Measurements from ENCODE around the gene RAB3D.
"Not testable (repeated sequence)": the region's sequence is repeated elsewhere in the genome, so short reads cannot be mapped to it uniquely, and the experiment has no call there.

The RAB3D gene

DNA sequence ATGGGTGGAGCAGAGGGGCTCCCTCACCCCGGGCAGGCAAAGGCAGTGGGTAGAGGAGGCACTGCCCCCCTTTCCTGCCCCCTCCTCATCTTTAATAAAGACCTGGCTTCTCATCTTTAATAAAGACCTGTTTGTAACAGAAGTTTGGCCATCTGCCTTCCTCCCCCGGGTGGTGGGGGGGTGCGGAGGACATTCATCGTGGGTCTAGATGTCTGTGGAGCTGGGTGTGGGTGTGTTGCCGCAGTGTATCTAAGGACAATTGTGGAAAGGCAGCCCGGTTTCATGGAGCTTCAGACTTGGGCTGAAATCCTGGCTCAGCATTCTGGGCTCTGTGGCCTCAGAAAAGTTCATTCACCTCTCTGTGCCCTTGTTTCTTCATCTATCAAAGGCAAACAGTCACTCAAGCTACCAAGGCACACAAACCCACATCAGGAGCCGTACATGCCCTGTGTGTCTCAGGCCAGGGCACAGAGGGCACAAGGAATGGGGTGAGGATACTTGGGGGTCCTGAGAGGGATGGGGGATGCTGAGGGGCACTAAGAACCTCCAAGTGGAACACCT is 26.2 kb upstream of the RAB3D start:
- FAIRE-seq: no peak

DNA sequence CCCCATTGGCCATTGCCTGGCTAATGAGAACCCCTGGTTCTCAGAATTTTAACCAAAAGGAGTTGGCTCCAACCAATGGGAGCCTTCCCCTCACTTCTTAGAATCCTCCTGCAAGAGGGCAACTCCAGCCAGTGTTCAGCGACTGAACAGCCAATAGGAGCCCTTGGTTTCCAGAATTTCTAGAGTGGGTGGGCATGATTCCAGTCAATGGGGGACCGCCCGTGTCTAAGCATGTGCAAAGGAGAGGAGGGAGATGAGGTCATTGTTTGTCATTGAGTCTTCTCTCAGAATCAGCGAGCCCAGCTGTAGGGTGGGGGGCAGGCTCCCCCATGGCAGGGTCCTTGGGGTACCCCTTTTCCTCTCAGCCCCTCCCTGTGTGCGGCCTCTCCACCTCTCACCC is 25.5 kb upstream of the RAB3D start:
- FAIRE-seq: no peak

DNA sequence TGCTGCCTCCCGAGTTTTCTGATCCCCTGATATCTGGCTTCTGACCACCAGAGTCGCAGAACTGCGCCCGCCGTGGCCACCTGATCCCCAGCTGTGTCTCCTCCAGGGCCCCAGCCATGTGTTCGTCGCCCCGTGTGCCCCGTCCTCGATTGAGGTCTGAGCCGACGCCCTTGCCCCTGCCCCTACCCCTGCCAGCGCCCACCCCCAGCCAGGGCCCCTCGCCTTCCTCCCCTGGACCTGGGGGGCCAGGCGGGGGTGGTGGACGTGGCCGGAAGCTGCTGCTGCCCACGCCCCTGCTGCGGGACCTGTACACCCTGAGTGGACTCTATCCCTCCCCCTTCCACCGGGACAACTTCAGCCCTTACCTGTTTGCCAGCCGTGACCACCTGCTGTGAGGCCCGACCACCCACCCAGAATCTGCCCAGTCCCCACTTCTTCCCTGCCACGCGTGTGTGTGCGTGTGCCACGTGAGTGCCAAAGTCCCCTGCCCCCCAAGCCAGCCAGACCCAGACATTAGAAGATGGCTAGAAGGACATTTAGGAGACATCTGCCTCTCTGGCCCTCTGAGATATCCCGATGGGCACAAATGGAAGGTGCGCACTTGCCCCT is 24.9 kb upstream of the RAB3D start:
- FAIRE-seq: no peak

DNA sequence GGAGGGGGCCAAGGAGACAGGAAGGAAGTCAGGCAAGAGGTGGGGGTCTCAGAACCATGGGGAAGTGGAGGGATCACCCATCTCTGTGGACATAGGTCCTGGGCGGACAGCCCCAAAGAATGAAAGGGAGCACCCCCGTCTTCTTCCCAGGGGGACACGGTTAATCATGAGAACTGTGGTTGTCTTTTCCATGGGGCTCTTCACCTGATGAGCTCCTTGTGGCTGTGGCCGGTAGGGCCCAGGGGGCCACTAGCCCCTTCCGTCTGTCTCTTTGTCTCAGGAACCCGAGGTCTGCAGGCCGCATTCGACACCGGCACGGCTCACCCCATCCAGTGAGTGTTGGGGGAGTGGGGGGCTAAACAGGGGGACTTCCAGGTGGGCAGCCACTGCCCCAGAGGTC is 24.4 kb upstream of the RAB3D start:
- no peak for FAIRE-seq

DNA sequence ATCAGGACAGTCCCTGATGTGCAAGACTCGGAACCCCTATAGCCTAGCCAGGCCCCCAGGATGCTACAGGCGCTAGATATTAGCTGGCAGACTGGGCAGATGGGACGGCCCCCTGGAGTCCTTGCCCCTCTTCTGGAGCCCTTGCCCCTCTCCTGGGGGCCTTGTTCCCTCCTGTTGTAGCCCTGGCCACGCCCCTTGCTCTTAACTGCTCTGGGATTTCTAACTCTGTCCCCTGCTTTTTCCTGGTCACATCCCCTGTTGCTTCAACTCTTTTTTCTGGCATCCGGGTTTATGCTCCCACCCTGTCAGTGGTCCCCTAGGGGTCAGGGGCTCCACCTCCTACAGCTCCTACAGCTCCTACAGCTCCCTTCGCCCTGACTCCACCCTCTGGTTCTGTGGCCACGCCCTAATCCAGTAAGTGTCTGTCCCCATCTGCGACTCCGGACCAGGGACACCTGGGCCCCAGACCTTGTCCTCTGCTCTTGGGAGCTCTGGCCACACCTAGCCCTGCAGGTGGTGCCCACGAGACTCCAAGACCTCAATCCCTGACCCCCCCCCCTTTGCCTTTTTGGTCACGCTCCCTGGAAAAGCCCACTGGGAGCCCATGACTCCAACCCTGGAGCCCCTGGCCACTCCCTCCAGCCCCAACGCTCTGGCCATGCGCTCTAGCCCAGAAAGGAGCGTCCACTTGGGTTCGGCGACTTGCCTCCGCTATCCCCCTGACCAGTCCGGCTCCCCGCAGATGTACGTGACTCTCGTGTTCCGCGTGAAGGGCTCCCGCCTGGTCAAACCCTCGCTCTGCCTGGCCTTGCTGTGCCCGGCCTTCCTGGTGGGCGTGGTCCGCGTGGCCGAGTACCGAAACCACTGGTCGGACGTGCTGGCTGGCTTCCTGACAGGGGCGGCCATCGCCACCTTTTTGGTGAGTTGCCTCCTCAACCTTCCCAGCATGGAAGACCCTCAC is 22.6 kb upstream of the RAB3D start:
- FAIRE-seq: no peak

DNA sequence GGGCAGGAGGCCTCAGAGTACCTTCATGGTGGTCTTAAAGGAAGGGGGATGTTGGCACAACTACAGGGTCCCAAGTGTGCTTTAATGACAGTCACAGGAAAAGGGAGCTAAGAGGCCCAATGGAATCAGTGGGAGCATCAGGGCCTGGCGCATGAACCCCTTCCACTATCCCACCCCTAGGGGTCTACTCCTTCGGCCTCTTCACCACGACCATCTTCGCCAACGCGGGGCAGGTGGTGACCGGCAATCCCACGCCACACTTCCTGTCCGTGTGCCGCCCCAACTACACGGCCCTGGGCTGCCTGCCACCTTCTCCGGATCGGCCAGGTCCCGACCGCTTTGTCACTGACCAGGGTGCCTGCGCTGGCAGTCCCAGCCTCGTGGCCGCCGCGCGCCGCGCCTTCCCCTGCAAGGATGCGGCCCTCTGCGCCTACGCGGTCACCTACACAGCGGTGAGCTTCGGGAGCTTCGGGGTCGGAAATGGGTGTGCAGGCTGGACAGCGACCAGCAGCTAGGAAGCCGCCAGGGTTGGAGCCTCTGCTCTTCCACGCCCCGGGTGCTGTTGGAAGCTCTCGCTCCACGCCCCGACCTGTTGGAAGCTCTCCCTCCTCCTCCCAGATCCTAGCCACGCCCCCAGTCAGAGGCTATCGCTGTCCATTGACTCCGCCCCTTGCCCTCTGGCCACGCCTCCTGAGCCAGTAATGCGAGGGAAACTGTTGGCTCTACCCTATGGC is 21.7 kb upstream of the RAB3D start:
- FAIRE-seq: no peak

DNA sequence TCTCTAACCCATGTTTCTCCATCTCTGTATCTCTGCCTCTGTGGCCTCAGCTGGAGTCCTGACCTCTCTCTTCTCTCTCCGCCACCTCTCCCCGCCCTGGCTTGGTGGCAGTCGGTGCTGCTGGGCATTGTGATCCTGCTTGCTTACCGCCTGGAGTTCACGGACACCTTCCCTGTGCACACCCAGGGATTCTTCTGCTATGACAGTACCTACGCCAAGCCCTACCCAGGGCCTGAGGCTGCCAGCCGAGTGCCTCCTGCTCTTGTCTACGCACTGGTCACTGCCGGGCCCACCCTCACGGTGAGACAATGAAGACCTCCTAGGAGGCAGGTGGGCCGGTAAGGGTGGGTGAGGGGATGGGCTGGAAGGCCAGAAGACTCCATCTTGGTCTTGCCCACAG is 20.0 kb upstream of the RAB3D start:
- FAIRE-seq: no peak

DNA sequence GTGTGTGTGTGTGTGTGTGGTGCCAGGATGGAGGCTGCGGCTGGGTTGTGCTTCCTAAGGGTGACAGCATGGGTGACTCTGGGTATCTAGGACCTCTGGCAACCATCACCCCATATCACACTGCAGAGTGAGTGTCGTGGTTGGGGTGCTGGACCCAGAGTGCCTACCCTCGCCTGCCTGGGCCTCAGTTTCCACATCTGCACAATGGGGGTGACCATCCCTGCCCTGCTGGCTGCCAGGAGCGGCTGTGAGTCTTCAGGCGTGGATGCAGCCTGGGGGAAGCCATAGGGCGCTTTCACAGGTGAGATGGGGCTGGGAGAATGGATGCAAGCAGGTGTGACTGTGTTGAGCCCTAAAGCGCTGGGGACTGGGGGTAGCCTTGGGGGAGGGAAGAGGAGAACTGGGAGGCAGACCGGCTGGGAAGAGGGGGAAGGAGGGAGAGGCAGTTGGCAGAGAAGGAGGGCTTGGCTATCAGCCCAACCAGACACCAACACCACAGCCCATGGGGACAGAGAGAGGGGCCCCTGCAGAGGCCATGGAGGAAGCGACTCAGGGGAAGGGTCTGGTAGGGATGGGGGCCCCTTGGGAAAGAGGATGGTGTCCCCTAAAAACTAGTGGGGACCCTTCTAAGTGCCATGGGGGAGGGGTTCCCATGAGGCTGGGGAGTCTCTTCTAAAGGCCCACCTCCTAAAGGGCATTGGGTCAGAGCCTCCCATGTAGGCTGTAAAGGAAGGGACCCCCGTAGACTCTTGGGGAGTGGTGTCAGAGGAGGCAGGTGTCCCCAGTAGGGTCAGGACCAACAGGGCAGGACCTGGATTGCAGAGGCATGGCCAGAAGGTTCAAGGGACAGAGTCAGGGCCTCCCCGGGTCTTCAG is 17.5 kb upstream of the RAB3D start:
- FAIRE-seq: no peak

DNA sequence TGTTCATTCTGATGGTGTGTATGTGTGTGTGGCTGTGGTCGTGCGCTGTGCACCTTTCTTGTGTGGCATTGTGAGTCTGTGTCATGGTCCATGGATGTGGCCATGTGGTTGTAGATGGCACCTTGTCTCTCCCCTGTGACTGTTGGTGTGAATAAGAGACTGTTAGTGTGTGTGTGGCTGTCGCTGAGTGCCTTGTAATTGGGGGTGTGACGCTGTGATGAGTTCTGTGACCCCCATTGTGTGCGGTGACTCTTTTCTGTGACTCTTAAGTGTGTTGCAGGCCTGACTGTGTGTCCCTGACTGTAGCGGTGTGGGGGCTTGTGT is 16.6 kb upstream of the RAB3D start:
- no peak for FAIRE-seq

DNA sequence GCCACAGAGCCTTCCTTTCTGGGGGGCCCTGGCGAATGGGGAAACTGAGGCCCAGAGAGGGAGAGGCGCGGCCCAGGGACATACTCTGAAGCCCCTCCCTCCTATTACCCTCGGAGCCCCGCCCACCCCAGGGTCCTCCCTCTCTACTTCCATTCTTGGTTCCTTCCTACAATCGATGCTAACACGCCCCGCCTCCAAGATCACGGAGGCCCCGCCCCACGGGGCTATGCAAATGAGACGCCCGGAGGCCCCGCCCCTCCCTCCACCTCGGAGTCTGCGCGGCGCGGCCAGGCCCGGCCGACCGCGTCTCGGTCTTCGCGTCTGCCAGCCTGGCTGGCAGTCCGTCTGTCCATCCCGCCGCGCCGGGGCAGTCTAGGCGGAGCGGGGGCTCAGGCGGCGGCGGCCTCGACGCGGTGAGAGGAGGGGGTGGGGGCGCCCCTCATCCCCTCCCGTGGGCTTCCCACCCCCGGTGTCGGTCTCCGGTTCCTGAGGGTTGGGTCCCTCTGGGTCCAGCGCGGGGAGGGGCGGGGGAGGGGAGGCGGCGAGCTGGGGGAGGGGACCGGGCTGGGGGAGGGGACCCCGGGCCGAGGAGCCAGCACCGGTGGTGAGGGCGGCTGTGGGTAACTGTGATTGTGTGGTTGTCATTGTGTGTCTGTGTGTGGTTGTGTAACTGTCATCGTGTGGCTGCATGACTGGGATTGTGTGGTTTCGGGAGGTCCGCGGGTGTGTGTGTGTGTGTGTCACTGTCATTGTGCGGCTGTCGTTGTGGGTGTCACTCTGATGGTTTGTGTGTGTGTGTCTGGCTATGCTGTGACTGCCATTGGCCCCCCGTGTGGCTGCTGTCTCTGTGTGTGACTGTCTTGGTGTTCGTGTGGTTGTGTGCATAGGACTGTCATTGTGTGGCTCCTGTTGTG is 16.0 kb upstream of the RAB3D start, which contains the start of gene PLPPR2:
PLPPR2 (plus strand) TSS at position 273 of the 914 bp plus-strand sequence. CDS start 2,242 bp downstream, outside the sequence.
- FAIRE-seq: no peak

DNA sequence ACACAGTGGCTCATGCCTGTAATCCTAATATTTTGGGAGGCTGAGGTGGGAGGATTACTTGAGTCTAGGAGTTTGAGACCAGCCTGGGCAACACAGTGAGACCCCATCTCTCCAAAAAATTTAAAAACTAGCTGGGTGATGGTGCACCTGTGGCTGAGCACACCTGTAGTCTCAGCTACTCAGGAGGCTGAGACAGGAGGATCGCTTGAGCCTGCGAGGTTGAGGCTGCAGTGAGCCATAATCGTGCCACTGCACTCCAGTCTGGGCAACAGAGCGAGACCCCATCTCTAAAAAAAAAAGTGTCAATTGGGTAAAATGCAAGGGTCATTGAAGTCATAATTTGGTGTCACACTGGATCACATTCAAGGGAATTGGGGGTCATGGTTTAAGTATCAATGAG is 14.6 kb upstream of the RAB3D start:
- FAIRE-seq: not testable (repeated sequence)

DNA sequence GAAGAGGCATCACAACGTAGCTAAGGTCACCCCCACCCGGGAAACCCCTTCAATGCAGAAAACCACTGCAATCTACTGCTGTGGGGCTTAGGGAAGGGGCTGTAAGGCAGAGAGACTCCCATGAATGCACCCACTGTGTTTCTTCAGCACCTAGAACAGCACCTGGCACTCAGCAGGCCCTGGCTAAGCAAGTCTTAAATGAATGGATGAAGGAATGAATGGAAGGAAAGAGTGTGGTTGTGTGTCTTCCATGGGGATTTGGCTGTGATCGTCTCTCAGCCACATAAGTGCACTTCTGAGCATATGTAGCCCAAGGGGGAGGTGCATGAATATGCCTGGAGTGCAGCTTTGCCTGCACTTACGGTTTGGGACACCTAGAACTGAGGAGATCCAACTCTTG is 9.7 kb upstream of the RAB3D start:
- FAIRE-seq: no peak

DNA sequence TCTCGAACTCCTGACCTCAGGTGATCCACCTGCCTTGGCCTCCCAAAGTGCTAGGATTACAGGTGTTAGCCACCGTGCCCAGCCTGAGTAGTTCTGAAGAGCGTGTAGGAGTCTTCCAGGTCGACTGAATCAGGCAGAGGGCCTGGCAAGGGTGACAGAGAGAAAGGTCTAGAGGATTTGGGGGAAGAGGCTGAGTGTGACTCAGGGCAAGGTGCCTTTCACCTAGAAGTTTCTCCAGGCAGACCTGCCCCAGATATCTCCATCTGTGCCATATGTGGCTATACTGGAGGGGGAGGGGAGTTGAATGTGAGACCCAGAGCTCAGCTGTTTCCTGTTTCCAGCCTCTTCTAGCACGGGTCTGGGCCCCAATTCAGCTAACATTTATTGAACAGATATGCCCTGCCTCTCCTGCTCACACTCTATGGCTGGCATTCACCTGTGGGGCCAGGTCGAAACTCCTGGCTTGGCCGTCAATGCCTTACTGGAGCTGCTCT is 8.1 kb upstream of the RAB3D start:
- FAIRE-seq: no peak

DNA sequence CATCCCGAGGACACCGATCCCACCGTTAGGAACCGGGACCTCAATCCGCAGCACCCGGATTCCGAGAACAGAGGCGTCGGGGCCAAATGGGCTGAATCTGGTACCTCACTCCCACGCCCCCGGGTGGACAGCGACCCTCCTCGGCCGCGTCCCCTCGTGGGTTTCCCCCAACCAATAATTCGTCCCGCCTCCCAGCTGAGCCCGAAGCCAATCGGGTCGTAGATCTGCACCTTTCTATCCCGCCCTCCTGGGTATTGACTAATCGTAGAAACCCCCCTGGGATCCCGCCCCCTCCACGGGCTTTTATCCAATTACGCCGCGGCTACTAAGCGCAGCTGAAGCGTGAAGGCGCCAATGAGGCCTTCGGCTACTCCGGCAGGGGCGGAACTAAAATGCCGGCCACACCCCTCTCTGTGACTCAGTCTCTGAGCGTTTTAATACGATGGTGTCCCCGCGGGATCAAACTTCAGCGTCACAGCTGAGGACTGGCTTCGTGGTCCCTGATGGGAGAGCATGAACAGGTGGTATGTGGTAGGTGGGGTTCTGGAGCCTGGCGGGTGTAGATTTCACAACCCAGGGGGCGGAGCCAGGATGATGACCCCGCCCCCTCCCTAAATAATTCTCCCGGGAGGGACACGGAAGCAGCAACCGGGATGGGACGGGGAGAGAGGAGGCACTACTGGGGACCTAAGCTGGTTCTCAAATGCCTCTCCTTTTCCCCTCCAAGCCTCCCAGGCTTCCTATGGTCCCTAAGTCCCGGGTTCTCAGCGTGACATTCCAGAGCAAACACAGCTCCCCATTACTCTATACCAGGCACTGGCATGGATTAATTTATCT is 6.9 kb upstream of the RAB3D start, which contains the start of the genes CCDC159 and TMEM205:
CCDC159 (plus strand) TSS at position 416 of the 837 bp plus-strand sequence; CDS start at position 504, 88 bp downstream.
TMEM205 (minus strand) TSS at position 165 of the 837 bp plus-strand sequence. CDS start 649 bp downstream, outside the sequence.
- peak; percentile 99 for FAIRE-seq

DNA sequence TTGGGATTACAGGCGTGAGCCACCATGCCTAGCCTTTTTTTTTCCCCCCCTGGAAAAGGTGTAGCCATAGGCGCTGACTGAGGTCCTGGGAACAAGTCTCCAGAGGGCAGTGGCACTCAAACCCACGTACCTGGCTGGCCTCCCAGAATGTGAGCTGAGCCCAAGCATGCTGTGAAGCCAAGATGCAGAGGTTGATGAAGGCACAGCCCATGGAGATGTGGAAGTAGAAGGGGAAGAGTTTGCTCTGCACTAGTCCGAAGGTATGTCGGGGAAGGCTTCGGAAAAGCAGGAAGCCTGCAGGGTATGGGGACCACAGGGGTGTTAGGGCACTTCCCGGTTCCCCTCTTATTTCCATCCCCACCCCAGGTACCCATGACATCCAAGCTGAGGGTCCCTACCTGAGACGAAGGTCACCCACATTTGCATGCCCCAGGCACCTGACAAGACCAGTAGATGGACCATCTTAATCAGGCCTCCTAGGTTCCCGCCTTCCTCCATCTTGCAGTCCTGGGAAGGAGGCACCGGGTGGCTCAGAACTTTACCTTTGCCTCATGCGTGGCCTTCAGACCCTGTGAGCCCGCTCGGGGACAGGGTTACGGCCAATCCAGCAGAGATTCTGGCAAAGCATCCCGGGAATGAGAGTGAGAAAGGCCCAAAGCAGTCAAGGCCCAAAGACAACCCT is 5.8 kb upstream of the RAB3D start:
- FAIRE-seq: no peak

DNA sequence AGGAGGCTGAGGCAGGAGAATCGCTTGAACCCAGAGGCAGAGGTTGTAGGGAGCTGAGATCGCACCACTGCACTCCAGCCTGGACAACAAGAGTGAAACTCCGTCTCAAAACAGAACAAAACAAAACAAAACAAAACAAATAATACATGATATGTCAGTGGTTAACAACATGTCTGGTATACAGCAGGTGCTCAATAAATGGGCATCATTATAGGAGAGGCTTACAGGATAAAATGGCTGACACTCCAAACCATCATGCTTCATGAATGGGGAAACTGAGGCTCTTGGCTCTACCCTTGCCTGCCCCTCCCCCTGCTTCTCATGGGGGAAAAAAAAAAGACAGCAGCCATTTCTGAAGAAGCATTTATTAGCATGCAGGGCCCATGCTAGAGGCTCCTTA is 3.0 kb upstream of the RAB3D start:
- no peak for FAIRE-seq

DNA sequence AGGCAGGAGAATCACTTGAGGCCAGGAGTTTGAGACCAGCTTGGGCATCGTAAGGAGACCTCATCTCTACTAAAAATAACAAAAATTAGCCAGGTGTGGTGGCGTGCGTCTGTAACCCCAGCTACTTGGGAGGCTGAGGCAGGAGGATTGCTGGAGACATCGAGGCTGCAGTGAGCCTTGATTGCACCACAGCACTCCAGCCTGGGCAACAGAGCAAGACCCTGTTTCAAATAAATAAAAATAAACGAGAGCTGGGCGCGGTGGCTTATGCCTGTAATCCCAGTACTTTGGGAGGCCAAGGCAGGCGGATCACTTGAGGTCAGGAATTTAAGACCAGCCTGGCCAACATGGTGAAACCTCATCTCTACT is 626 bp upstream of the RAB3D start:
- FAIRE-seq: not testable (repeated sequence)

DNA sequence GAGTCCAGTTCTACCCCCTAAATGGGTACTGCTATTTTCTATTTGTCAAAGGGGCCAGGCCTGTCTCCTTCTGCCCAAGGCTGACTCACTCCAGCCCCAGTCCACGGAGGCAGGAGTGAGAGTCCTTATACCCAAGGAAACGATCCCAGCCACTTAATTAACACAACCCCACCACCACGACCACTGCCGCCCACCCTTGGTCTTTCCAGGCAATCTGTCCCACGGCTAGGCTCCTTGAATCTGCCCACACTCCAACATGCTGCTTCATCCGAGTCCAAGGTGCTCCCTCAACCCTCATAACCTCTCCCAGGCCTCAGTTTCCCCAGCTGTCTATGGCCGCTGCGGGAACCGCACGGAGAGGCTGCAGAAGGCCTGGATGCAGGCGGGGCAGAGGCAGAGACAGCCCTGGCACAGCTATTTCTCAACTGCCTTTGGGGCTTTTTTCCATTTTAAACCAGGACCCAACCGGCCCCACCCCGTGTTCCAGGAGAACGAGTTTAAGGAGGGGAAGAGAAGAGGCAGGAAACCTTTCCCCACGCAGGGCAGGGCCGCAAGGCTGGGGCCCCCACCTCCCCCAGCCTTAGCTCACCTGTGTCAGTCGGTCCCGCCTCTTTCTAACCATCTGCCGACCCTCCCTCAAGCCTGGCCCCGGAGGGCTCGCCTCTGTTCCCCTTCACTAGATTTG is 746 bp downstream of the RAB3D start:
- FAIRE-seq: no peak

Measured in endometrium (tissue), 2 donors.